Heart right ventricle (tissue), 16 donors: ENCODE measurements around the gene CIPC. TPM values are rescaled to one million over a fixed set of nuclear protein-coding genes. Genes with fewer than 3 reads are reported as not detected.
A peak's percentile ranks its signal among the peaks of the same experiment; 100 is the strongest.

Experiments
- ATAC-seq, 8 donors: fragments of 200-7000 bp; cut with Tn5 transposase; one replicate each; pipeline ENCODE4 v1.9.1; 2020; ENCODE audit warnings: mild to moderate bottlenecking in 8 of 8, moderate library complexity in 8 of 8, moderate number of reproducible peaks in 1 of 8
- DNase-seq, 2 donors: peaks; one replicate each; pipeline ENCODE4 v3.0.0-alpha.2; 2020
- H3K27ac ChIP-seq, 10 donors: fragments of 200-600 bp; sonication (generic) in 2 of 10; one replicate each; pipeline versions ENCODE4 v1.5.0 to v1.8.0; 2020 to 2022; ENCODE audit warnings: mild to moderate bottlenecking in 3 of 10
- H3K27me3 ChIP-seq, 7 donors: fragments of 200-600 bp; one replicate each; pipeline ENCODE4 v1.8.0; 2021 to 2022; ENCODE audit warnings: mild to moderate bottlenecking in 2 of 7
- H3K36me3 ChIP-seq, 9 donors: fragments of 200-600 bp; sonication (generic) in 1 of 9; one replicate each; pipeline versions ENCODE4 v1.5.0 to v1.8.0; 2020 to 2022; ENCODE audit warnings: mild to moderate bottlenecking in 2 of 9
- H3K4me1 ChIP-seq, 9 donors: fragments of 200-600 bp; sonication (generic) in 1 of 9; one replicate each; pipeline versions ENCODE4 v1.5.0 to v1.8.0; 2020 to 2022; ENCODE audit warnings: mild to moderate bottlenecking in 4 of 9
- H3K4me3 ChIP-seq, 10 donors: fragments of 200-600 bp; sonication (generic) in 2 of 10; one replicate each; pipeline versions ENCODE4 v1.5.0 to v1.8.0; 2020 to 2022; ENCODE audit warnings: mild to moderate bottlenecking in 7 of 10, moderate library complexity in 2 of 10
- H3K9me3 ChIP-seq, 11 donors: fragments of 200-600 bp in 10 of 11; sonication (generic) in 2 of 11; one replicate each; pipeline versions ENCODE4 v1.5.0 to v1.8.0; 2013 to 2022; ENCODE audit warnings: mild to moderate bottlenecking in 2 of 11, control low read depth in 1 of 11, moderate library complexity in 1 of 11
- WGBS, 2 donors: extraction: QIAGEN DNeasy Blood & Tissue Kit; methylation state at CpG; one replicate each; pipeline ENCODE4 v1.1.7; 2013; ENCODE audit warnings: inconsistent platforms in 1 of 2; 5-methylcytosine and 5-hydroxymethylcytosine counted together
- intact Hi-C, 10 donors: fragments of 100-400 bp; cut with DNase I; formaldehyde crosslinking; loops; one replicate each; pipeline versions ENCODE4 v1.11.1 to v1.14.2; 2022
- polyA plus RNA-seq, 2 donors: library from polyadenylated mRNA; stranded (reverse); fragments of 200-250 nt; gene quantifications; one replicate each; pipeline ENCODE4 v1.2.3, GENCODE V29; 2013
- total RNA-seq, 10 donors: library from RNA; stranded (reverse); fragmentation: NEBNext Ultra II Directional in 3 of 10; extraction: Animal tissue kit (Norgen Biotek cat#: 25700) in 3 of 10; gene quantifications; one replicate each; pipeline versions ENCODE4 v1.2.1 to v1.2.4, GENCODE V29; 2021 to 2023
- TF ChIP-seq, protein P1 (sequence below), 9 donors: fragments of 200-600 bp; sonication (generic) in 2 of 9; IDR thresholded peaks; one replicate each; pipeline versions ENCODE4 v1.5.0 to v1.8.0; 2021 to 2022; ENCODE audit warnings: antibody characterized with exemption in 9 of 9, mild to moderate bottlenecking in 5 of 9, moderate library complexity in 1 of 9
- donor health status: Arrhythmogenic right ventricular cardiomyopathy.
- donor health status: ischemic (EF 13 %, LVEDD 7.1; RV severe dilation, severe dysfunction).
- donor health status: healthy with polysubstance abuse.
- donor health status: DM: no; HTN: yes; CAD: no.
- donor health status: DM: no; HTN: no; CAD: no.
- donor health status: ischemic (EF 25% LVEDD 6.9; RV normal size, moderate dysfunction).
- donor health status: ischemic (EF 25% LVEDD 5.7; RV mildly dilated, moderate dysfunction).
- donor health status: healthy.
- donor health status: DM: yes; HTN: yes; CAD: no.
- donor health status: Ischemic cardiomyopathy.
- donor health status: ischemic (EF 35%, LVEDD 5.7; RV mildly dilated, moderate dysfunction).
- donor health status: nonischemic (EF 11% LVEDD 7.7; RV severe dilation, severe dysfunction).
- donor health status: DM: yes; HTN: yes; CAD: no.
- donor health status: PGD.
- donor health status: ischemic (EF 29% LVEDD 5.4; RV normal size, mild dysfunction).
- donor health status: nonischemic (EF 23%, LVEDD 6.1; RV moderate dilation, normal function).

Gene CIPC
- total and polyA plus RNA-seq, 12 donors = 9.4 to 93.8 (median 62.5) TPM

DNA sequence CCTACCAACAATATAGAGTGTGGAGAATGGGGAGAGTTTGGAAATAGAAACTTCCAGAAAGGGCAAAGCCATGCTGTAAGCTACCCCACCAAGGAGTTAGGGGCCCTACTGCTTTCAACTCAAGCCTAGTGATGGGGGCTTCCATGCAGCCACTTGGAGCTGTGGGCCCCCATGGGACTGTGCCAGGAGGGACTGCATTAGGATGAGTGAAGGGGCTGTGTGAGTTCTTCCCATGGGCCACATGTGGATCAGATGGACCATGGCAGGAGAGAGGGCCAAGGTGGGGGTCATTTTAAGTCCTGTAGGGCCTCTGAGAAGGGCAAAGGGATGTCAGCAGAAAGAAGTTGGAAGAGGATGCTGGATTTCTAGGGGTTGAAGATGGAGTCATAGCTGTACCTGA is 23.1 kb upstream of the CIPC start:
- TF ChIP-seq, protein P1, sequence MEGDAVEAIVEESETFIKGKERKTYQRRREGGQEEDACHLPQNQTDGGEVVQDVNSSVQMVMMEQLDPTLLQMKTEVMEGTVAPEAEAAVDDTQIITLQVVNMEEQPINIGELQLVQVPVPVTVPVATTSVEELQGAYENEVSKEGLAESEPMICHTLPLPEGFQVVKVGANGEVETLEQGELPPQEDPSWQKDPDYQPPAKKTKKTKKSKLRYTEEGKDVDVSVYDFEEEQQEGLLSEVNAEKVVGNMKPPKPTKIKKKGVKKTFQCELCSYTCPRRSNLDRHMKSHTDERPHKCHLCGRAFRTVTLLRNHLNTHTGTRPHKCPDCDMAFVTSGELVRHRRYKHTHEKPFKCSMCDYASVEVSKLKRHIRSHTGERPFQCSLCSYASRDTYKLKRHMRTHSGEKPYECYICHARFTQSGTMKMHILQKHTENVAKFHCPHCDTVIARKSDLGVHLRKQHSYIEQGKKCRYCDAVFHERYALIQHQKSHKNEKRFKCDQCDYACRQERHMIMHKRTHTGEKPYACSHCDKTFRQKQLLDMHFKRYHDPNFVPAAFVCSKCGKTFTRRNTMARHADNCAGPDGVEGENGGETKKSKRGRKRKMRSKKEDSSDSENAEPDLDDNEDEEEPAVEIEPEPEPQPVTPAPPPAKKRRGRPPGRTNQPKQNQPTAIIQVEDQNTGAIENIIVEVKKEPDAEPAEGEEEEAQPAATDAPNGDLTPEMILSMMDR (IDR thresholded peaks at IDR 0.05) = no peak
- Histone ChIP-seq H3K27ac (peak overlapping the region; percentile 72 to 94 (median 92)), H3K4me3 (peak overlapping the region in 5 of 10 donors; percentile 26 to 42 (median 27)), H3K9me3 (peaks cover 0 to 3% (median 0%) of the 10 kb centered on the region in 11 donors), H3K27me3 (no peaks in the 10 kb centered on the region), H3K36me3 (no peaks in the 10 kb centered on the region), H3K4me1 (peaks cover 12 to 48% (median 38%) of the 10 kb centered on the region in 9 donors)
- DNase-seq (no peak), ATAC-seq (no peak)
- intact Hi-C loops = loop anchor here in 3 of 10 donors (10.0 kb wide), 3 partner anchors 240 to 370 kb away; no protein-coding TSS in a partner anchor

DNA sequence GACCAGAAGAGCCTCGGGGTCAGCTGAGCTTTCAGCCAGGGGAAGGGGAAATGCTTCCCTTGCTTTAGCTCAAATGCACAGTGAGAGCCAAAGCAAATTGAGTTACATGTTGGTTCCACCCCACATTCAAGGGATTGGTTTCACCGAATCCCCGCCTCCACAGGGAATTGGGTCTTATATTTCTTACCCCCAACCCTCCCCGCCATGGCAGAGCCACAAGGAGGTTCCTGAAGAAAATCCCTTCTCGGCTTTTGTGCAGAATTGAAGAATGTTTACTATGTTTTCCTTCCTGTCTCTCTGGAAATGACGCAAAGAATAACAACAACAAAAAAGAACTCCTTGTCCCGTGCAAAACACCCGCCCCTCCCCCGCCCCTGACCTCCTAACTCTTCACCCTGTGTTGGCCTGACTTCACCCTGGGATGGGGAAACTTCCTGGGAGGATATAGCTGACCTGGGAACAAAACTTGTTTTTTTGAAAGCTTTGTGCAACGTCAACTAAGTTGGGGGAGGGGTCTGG is 21.9 kb upstream of the CIPC start:
- TF ChIP-seq, protein P1 (IDR thresholded peaks at IDR 0.05) = no peak
- 27 to 29% methylated on average over 10 of the region's 10 CpGs for WGBS, 2 donors
- ATAC-seq = peak; percentile 90 to 96 (median 93)
- Histone ChIP-seq H3K4me1 (peaks cover 9 to 41% (median 28%) of the 10 kb centered on the region in 9 donors), H3K36me3 (no peaks in the 10 kb centered on the region), H3K4me3 (peak overlapping the region in 8 of 10 donors; percentile 24 to 42 (median 30)), H3K9me3 (peaks cover 0 to 10% (median 0%) of the 10 kb centered on the region in 11 donors), H3K27ac (peak overlapping the region; percentile 79 to 95 (median 92)), H3K27me3 (no peaks in the 10 kb centered on the region)
- intact Hi-C loops = loop anchor here in 3 of 10 donors (10.0 kb wide), 3 partner anchors 239 to 371 kb away; no protein-coding TSS in a partner anchor
- DNase-seq = peak; percentile 81 to 89

DNA sequence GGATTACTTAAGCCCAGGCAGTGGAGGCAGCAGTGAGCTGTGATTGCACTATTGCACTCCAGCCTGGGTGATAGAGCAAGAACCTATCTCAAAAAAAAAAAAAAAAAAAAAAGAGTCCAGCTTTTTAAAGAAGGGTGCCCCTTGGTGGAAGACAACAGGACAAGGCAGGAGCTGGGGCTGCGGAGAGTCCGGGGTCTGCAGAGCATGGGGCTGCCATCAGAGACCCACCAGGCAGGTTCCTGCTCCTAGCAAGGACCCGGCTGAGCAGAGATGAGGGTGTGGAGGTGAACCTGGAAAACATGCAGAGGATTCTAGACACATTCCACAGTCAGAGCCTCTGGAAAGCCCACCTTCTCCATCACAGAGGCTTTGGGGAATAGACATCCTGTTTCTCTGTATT is 21.0 kb upstream of the CIPC start:
- Histone ChIP-seq H3K27me3 (no peaks in the 10 kb centered on the region), H3K4me1 (peaks cover 9 to 41% (median 28%) of the 10 kb centered on the region in 9 donors), H3K36me3 (no peaks in the 10 kb centered on the region), H3K9me3 (peaks cover 0 to 10% (median 0%) of the 10 kb centered on the region in 11 donors), H3K27ac (peak overlapping the region; percentile 66 to 95 (median 91)), H3K4me3 (peak overlapping the region in 3 of 10 donors; percentile 32 to 42 (median 36))
- TF ChIP-seq, protein P1 (IDR thresholded peaks at IDR 0.05) = no peak
- ATAC-seq (peak in 7 of 8 donors; percentile 3 to 47 (median 24)), DNase-seq (peak in 1 of 2 donors; percentile 20)
- intact Hi-C loops = loop anchor here in 3 of 10 donors (10.0 kb wide), 3 partner anchors 238 to 372 kb away; no protein-coding TSS in a partner anchor
- 77 to 86% methylated on average over 3 of the region's 3 CpGs for WGBS, 2 donors

DNA sequence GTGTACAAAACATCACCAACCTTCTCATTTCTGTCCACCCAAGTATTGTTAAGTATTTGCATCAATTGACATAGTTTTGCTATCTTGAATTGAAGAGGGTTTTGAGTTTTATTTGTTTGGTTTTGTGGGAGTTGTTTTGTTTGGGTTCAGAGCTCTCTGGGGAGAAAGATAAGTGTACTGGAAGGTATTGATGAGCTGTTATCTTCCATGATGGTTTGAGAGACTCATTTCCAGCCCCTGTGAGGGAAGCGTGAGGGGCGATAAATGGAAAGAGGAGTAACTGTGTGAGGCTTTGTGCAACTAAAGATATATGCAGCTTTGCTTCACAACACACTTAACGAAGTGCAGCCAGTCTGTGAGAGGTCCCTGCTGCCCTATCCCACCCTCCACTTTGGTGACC is 15.7 kb upstream of the CIPC start:
- no peak overlapping the region for H3K4me3 ChIP-seq
- no peak overlapping the region for H3K27ac ChIP-seq
- ATAC-seq = no peak
- H3K27me3 ChIP-seq = no peaks in the 10 kb centered on the region
- intact Hi-C loops = no loop called here
- TF ChIP-seq, protein P1 (IDR thresholded peaks at IDR 0.05) = no peak
- peaks cover 0 to 16% (median 5%) of the 10 kb centered on the region in 9 donors for H3K4me1 ChIP-seq
- H3K9me3 ChIP-seq = peaks cover 0 to 10% (median 0%) of the 10 kb centered on the region in 11 donors
- no peaks in the 10 kb centered on the region for H3K36me3 ChIP-seq
- WGBS, 2 donors = 80 to 84% methylated on average over 3 of the region's 3 CpGs
- DNase-seq = no peak
